Peyer's patch (tissue), 4 donors: ENCODE results near the gene NGFR.

ENCODE experiments used
- POLR2A ChIP-seq, 2 donors: fragments of 450-650 bp; IDR thresholded peaks; one replicate each; pipeline ENCODE4 v1.5.1; 2017; ENCODE audit warnings: antibody characterized with exemption in 2 of 2, mild to moderate bottlenecking in 2 of 2, moderate library complexity in 2 of 2
- TF ChIP-seq, protein P1 (sequence below), 6 experiments: fragments of 450-650 bp in 4 of 6; fragments of 200-600 bp in 2 of 6; sonication (generic) in 1 of 6; IDR thresholded peaks; one replicate each; pipeline ENCODE4 v1.5.1; 2017 to 2019; ENCODE audit warnings: antibody characterized with exemption in 6 of 6, mild to moderate bottlenecking in 3 of 6, moderate library complexity in 1 of 6

DNA sequence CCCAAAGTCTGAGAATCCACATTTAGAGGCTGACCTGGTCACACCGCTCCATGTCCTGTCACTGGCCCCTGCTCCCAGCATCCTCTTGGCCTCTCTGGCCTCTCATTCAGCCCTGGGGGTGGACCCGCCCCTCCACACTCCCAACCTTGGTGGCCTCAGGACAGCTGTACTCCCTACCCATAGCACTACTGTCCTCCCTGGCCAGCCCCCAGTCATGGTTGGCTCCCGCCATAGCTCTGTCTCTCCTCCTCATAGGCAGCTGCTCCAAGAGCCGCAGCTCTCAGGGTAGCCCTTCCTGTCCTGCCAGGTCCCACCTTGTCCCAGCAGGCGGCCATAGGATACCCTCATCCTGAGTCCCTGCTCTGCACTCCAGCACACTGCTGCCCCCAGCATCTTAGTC is 42.4 kb upstream of the NGFR start:
- TF ChIP-seq POLR2A (IDR thresholded peaks at IDR 0.05) = no peak
- TF ChIP-seq, protein P1, sequence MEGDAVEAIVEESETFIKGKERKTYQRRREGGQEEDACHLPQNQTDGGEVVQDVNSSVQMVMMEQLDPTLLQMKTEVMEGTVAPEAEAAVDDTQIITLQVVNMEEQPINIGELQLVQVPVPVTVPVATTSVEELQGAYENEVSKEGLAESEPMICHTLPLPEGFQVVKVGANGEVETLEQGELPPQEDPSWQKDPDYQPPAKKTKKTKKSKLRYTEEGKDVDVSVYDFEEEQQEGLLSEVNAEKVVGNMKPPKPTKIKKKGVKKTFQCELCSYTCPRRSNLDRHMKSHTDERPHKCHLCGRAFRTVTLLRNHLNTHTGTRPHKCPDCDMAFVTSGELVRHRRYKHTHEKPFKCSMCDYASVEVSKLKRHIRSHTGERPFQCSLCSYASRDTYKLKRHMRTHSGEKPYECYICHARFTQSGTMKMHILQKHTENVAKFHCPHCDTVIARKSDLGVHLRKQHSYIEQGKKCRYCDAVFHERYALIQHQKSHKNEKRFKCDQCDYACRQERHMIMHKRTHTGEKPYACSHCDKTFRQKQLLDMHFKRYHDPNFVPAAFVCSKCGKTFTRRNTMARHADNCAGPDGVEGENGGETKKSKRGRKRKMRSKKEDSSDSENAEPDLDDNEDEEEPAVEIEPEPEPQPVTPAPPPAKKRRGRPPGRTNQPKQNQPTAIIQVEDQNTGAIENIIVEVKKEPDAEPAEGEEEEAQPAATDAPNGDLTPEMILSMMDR (IDR thresholded peaks at IDR 0.05) = no peak
